GM21526 (cell line): ENCODE data around the gene SFMBT2.
"Not testable (repeated sequence)": the region's sequence is repeated elsewhere in the genome, so short reads cannot be mapped to it uniquely, and the experiment has no call there.

Experiments used
- ATAC-seq: cut with Tn5 transposase; IDR thresholded peaks from one replicate; pipeline ENCODE4 v1.9.1; 2021; ENCODE audit warnings: moderate library complexity; ENCODE audit not compliant: unreplicated experiment, low FRiP score

SFMBT2 gene

GRCh38 chr10:7302392-7302906 lies 108.4 kb downstream of the SFMBT2 start:
- no peak for ATAC-seq

DNA sequence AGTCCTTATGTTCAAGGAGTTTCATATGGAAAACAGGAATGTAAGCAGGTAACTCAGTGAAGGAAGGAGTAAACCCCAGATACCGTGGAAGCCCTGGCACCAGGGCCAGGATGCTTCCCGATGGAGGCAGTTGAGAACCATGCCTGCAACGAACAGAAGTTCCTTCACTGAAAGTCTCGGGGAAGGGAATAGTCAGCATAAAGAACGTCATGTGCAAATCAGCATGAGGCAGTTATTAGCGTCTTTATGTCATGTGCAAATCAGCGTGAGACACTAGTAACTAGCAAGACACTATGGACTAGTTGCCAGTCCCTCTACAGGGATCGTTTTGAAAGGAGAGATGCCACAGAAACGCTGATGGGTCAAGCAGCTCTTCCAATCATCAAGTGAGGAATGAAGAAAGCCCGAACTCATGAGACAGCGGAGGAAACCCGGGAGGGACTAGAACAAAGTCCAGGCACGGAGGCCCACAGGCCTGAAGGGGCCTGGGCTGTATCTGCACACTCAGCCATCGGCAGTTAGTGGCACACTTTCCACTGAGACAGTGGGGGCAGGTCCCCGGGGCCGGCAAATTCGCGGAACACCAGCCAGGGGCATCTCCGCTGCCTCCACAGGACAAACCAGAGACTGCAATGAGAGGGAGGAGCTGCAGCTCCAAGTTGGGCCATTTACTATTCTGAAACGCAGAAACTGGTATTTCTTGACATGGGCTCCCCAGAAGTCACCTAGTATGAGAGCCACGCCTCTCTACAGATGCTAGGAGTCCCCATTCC lies 109.6 kb downstream of the SFMBT2 start:
- ATAC-seq: no peak

GRCh38 chr10:7300384-7300971 lies 110.4 kb downstream of the SFMBT2 start:
- no peak for ATAC-seq

DNA sequence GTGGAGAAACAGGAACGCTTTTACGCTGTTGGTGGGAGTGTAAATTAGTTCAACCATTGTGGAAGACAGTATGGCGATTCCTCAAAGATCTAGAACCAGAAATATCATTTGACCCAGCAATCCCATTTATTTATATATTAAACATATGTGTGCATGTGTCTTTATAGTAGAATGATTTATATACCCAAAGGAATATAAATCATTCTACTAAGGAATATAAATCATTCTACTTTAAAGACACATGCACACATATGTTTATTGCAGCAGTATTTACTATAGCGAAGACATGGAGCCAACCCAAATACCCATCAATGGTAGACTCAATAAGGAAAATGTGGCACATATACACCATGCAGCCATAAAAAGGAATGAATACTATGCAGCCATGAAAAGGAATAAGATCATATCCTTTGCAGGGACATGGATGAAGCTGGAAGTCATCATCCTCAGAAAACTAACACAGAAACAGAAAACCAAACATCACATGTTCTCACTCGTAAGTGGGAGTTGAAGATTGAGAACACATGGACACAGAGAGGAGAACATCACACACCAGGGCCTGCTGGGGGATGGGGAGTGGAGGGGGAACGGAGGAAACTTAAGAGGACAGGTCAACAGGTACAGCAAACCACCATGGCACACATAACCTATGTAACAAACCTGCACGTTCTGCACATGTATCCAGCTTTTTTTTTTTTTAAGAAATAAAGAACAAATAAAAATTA lies 111.1 kb downstream of the SFMBT2 start:
- ATAC-seq: not testable (repeated sequence)

DNA sequence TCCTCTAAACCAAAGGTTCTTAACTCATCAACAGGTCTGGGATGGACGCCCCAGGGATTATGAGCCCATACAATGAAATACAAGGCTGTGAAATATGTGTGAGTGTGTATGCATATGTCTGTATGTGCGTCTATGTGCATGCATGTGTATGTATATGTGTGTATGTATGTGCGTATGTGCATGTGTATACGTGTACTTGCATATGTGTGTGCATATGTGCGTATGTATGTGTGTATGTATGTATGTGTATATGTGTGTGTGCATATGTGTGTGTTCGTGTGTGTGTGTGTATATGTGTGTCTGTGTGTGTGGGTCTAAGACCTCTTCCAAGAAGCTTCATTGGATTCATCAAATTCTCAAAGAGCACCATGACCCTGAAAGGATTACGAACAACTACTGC lies 112.3 kb downstream of the SFMBT2 start:
- ATAC-seq: no peak

- no peak for ATAC-seq
Observed at GRCh38 chr10:7297094-7297493, 113.7 kb downstream of the SFMBT2 start.

GRCh38 chr10:7296648-7297047 lies 114.2 kb downstream of the SFMBT2 start:
- ATAC-seq: no peak

DNA sequence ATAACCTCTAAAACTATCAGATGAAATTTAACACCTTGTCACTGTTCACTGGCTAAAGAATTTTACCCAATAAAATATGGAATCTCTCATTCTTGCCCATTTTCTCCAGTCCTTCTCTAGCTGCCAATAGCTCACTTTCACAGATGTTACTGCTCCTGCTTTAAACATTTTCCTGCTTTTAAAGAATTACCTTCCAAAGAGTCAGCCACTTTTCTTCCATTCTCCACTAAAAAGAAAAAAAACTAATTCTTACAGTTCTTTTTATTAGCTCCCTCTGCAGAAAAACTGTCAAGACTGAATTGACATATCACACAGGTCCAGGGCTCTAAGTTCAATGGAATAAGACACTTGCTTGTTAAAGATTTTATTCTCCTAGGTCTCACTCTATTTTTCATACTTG lies 114.8 kb downstream of the SFMBT2 start:
- no peak for ATAC-seq

DNA sequence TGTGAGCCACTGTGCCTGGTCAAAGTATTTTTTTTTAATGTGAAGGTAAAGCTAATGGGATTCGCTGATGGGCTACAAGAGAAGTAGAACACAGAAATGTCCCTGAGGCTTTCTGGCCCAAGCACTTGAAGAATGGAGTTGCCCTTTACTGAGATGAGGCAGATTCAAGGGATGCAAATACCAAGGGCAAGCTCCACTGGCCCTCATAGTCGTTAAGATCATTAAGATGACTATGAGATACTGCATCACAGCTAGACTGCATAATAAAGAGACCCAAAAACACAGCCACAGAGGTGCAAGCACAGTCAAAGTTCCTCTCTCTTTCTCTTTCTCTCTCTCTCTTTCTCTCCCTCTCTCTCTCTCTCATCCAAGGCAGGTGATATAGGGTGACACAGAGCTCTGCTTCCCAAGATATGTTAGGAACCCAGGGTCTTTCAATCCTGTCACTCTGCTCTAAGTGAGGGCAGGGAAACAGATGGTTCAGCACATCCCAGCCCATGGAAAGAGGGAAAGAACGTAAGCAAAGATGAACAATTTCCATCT lies 117.4 kb downstream of the SFMBT2 start:
- no peak for ATAC-seq

DNA sequence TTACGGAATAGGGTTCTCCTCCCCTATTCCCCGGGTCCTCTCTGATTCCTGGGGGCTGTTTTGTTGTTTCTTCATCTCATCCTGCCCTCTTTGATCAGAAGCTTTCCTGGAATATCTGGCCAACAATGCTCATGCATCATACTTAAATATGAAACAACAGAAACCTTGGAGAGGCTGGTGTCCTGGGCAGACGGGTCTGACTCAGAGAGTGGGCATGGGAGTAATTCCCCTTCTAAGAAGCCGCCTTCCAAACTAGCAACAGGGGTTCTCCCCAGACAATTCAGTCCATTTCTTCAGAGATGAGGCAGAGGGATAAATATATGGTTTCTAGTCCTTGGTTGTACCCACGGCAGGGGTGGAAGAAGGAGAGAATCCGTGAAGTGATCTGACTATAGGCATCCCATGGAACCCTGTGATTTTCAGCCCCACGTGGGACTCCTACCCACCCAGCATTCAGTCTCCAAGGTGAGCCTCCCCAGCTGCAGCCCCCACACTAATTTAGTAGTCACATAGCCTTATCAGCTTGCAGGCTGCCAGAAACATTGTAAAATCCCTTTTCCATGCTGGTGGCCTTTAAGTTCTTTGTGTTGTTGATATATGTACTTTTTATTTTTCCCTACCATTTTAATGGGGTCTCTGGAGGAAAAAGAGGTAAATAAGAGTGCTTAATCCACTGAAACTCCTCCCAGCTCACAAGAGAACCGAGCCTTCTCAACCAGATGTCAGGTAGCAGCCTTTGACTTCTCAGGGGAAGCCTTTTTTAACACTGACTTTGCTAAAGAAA lies 119.2 kb downstream of the SFMBT2 start:
- ATAC-seq: no peak

DNA sequence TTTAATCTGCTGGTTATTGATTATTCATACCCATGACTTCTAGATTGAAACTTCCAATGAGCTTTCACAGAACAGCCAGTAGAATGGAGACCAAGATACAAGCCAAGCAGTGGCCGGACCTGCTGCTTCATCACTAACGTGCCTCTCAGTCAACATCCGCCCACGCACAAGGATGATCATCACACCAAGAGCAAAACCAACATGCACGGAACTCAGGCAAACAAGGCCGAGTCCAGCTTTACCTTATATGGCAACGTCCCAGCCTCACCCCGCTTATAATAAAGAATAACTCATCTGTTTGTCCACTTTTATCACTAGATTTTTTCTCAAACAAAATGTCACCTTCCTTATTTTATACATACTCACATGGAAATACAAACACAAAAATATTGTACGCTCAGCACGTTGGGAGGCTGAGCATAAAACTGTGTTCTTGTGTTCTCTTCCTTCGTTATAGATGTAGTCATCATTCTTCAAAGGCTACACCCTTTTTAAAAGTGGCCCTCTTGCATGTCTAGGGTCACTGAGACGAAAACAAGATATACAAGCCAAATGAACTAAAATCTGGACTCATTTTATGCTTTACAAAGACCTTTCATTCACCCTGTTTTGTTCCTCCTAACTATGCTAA lies 122.7 kb downstream of the SFMBT2 start:
- ATAC-seq: no peak

DNA sequence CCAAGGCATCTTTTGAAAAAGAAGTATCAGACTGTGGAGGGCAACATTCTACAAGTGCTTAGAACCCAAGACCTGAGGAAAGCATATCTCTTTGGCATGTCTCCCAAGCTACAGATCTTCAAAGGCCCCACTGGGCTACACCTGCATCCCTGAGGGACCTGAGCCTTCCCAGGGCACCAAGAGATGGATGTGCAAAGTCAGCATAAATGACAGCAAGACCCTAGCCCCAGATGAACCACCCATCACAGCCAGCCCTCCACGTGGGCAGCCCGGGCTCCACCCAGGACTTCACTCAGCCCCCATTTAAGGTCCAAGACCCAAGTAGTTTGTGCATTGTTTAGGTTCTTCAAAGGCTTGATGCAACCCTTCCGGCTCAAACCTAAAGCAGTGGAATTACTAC lies 123.5 kb downstream of the SFMBT2 start:
- no peak for ATAC-seq

GRCh38 chr10:7285522-7286322 lies 125.1 kb downstream of the SFMBT2 start:
- ATAC-seq: no peak

DNA sequence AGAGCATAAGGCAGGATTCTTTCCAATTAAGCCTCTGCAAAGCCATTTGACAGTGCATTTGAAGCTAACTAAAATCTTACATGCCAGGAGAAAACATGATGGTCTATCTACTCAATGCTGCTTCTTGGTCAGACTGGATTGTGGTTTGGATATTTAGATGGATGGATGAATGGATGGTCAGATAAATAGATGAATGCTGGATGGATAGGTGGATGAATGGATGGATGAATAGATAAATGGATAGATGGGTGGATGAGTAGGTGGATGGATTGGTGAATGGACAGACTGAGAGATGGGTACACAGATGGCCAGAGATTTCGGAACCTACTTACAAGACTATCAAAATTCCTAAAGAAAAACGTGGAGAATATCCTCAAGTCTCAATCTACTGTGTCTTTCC lies 127.6 kb downstream of the SFMBT2 start:
- ATAC-seq: no peak

GRCh38 chr10:7282457-7282856 lies 128.4 kb downstream of the SFMBT2 start:
- no peak for ATAC-seq

GRCh38 chr10:7281429-7281828 lies 129.4 kb downstream of the SFMBT2 start:
- no peak for ATAC-seq

DNA sequence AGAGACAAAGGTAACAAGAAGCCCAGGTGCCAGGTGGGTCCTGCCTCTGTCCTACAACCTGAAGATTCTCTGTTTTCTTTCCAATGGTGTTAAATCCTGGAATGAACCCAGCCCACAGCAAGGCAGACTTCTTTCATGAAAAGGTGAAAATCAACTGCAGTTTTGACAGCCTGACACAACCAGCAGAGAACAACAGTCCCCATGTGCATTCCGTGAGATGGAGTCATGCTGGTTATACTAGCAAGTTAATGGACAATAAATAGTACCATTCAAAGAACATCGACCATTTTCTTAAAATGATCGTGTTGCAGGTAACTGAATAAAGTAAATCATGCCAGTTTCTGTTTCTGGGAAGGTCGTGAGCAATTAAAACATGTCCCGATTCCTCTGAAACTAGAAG lies 131.5 kb downstream of the SFMBT2 start:
- ATAC-seq: no peak

DNA sequence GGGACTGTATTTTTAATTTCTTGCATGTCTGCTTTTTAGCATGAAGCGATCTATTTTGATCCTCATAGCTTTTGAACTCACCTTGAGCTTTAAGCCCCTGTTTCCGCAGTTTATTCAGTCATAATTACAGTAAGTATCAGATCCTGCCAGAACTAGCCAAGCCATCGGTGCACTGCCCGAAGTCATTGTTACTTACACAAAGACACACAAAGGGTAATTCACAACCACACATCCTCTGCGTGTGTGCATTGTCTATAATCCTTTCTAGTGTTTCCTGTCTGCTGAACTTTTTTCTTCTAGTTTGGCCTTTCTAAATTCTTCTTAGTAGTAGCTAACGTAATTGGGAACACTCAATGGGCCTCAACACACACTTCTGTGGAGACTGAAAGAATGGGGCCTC lies 133.0 kb downstream of the SFMBT2 start:
- ATAC-seq: no peak

DNA sequence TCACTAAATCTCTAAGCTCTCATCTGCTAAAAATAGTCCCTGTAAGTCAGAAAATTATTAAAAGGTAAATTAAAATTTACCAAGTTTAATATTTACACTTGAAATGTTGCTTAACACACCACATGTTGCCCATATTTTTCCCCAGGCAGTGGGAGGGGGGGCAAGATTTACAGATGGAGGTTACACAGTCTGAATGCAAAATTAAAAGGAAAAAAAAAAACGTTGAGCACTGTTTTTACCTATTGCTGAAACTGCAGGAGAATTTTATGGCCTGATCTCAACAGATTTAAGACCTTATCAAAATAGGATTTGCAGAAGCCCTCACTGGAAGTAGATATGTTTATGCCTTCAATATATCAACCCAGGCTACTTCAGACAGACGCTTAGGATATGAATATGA lies 133.4 kb downstream of the SFMBT2 start:
- ATAC-seq: no peak
